Effector CD8-positive, alpha-beta T cell (primary cell): Measurements from ENCODE around the gene ZBTB40.

Source experiments
- DNase-seq: peaks from one replicate; lab custom pipeline; 2025; lab: John Stamatoyannopoulos, UW
- total RNA-seq, 4 experiments: gene quantifications; one replicate each; lab custom pipeline; 2026; lab: John Stamatoyannopoulos, UW

Gene ZBTB40
- 216 to 340 (median 316) reads per million in 4 experiments for total RNA-seq

- peak; percentile 87 for DNase-seq
These were observed at the start of gene ZBTB40 for GRCh38 chr1:22451702-22452480. ZBTB40 (plus strand) TSS chr1:22451851; CDS start chr1:22489949, 38,098 bp downstream.

GRCh38 chr1:22402356-22403053, 49.1 kb upstream of the ZBTB40 start:
- DNase-seq = no peak

- DNase-seq = no peak
These were observed 47.2 kb upstream of the ZBTB40 start for GRCh38 chr1:22404486-22404885.

- DNase-seq = no peak
These were observed 44.7 kb upstream of the ZBTB40 start for GRCh38 chr1:22406722-22407495.

- no peak for DNase-seq
These were observed 43.4 kb upstream of the ZBTB40 start for GRCh38 chr1:22408230-22408629.

- no peak for DNase-seq
These were observed 41.2 kb upstream of the ZBTB40 start for GRCh38 chr1:22410401-22410800.

- no peak for DNase-seq
These were observed 40.6 kb upstream of the ZBTB40 start for GRCh38 chr1:22410928-22411495.

GRCh38 chr1:22411589-22411988, 40.1 kb upstream of the ZBTB40 start:
- no peak for DNase-seq

- DNase-seq = no peak
These were observed 38.5 kb upstream of the ZBTB40 start for GRCh38 chr1:22412932-22413727.

GRCh38 chr1:22413799-22414198, 37.9 kb upstream of the ZBTB40 start:
- no peak for DNase-seq

- DNase-seq = no peak
These were observed 37.4 kb upstream of the ZBTB40 start for GRCh38 chr1:22414244-22414751.

GRCh38 chr1:22415489-22415888, 36.2 kb upstream of the ZBTB40 start:
- no peak for DNase-seq

- DNase-seq = peak; percentile 59
These were observed 34.8 kb upstream of the ZBTB40 start for GRCh38 chr1:22416555-22417454.

- no peak for DNase-seq
These were observed 34.2 kb upstream of the ZBTB40 start for GRCh38 chr1:22417466-22417865.

- no peak for DNase-seq
These were observed 33.3 kb upstream of the ZBTB40 start for GRCh38 chr1:22418312-22418711.

- no peak for DNase-seq
These were observed 32.7 kb upstream of the ZBTB40 start for GRCh38 chr1:22418933-22419382.

- peak; percentile 12 for DNase-seq
These were observed 31.1 kb upstream of the ZBTB40 start for GRCh38 chr1:22420455-22421053.

GRCh38 chr1:22426781-22427180, 24.9 kb upstream of the ZBTB40 start:
- no peak for DNase-seq

- DNase-seq = no peak
These were observed 23.0 kb upstream of the ZBTB40 start for GRCh38 chr1:22428672-22429071.
